Measurements from ENCODE around the gene RANBP3. TPM values are rescaled to one million over a fixed set of nuclear protein-coding genes. Genes with fewer than 3 reads are reported as not detected.
"Not testable (repeated sequence)": the region's sequence is repeated elsewhere in the genome, so short reads cannot be mapped to it uniquely, and the experiment has no call there.

RANBP3 gene
- polyA plus RNA-seq, 3 donors = 61.7 to 66.0 (median 65.9) TPM

DNA sequence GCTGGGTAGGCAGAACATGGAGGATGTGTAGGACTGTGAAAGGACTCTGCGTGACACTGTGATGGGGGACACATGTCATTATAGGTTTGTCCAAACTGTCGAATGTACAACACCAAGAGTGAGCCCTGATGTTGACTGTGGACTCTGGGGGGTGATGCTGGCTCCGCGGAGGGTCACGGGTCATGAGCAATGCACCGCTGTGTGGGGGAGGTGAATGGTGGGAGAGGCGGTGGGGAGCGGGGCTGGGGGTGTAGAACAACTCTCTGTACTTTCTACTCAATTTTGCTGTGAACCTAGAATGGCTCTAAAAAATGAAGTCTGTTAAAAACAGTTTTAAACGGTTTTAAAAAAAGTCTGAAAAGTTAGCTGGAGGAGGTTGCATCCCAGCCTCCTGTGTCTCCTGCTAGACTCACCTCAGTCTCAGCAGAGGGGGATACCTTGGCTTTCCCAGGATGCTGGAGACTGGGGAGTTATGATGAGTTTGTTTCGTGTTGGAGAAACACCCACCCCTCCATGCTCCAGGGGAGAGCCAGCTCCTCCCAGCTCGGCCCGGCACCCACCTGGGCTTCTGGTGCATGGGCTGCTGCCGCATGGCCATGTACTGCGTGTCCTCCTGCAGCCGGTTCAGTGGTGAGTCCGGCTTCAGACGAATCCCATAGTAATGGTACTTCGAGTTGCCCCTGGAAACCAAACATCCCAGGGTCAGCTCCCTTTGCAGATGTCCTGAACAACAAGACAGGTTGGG lies 34.7 kb upstream of the RANBP3 start:
- DNase-seq (ENCODE audit: extremely low read depth in 1 of 11, low read depth in 9 of 11, low spot score in 4 of 11) = no peak

DNA sequence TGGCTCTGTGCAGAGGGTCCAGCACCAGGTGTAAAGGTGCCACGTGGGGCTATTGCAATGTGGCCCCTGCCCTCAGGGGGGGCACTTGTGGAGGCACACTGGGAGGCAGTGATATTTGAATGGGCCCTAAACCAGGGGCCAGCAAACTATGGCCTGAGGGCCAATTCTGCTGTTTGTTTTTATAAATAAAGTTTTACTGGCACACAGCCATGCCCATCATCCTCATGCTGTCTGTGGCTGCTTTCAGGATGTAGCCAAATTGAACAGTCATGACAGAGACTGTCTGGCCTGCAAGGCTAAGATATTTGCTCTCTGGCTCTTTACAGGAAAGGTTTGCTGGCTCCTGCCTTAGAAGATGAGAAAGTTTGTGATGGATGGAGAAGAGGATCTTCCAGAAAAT lies 33.9 kb upstream of the RANBP3 start:
- no peak for DNase-seq (ENCODE audit: extremely low read depth in 1 of 11, low read depth in 9 of 11, low spot score in 4 of 11)

DNA sequence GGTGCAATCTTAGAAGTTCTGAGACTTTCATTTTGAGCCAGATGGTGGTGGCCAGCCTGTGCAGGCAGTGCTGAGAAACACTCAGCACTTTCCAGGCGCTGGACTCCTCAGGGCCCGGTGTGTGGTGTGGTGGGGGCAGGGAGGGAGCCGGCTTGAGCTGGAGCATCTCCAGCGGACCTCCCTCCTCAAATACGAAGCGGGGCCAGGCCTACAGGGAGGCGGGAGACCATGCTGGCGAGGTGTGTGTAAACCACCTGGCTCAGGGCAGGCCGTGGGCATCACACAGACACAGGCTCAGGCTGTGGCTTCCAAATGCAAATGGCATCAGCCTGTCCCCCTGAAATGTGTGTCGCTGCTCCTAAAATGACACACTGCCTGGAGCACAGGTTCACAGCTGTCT lies 33.3 kb upstream of the RANBP3 start:
- DNase-seq (ENCODE audit: extremely low read depth in 1 of 11, low read depth in 9 of 11, low spot score in 4 of 11) = no peak

DNA sequence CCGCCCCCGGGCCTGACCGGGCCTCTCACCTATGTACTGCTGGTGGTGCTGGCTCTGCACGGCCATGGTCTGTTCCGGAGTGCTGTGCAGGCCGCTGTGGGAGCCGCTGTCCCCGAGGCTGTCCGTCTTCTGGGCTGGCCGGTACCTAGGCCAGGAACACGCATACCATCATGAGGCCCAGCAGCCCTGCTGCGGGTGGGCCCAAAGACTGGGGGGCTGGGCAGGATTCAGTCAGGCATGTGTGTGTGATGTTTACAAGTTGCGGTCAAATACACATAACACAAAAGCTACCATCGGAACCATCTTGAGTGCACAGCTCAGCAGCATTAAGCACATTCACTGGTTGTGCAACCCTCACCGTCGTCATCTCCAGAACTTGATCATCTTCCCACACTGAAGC lies 32.2 kb upstream of the RANBP3 start:
- no peak for DNase-seq (ENCODE audit: extremely low read depth in 1 of 11, low read depth in 9 of 11, low spot score in 4 of 11)

- no peak for DNase-seq (ENCODE audit: extremely low read depth in 1 of 11, low read depth in 9 of 11, low spot score in 4 of 11)
Observed at GRCh38 chr19:6007866-6008265, 29.9 kb upstream of the RANBP3 start.

DNA sequence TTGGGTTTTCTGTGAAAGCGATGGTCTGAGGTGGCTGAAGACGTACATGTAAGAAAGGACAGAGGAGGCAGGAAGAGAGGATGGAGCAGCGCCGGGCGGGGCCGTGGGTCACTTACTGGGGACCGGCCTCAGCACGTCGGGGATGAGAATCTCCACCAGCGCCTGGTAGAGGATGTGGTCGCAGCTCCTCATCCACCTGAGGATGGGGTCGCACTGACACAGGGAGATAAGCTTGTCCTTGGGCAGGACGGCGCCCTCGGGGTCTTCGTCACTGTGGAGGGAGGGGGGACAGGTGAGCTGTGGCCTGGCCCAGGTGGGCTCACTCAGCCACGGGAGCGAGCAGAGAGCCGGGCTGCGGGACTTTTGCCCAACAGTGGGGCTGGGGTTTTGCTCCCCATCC lies 29.0 kb upstream of the RANBP3 start:
- DNase-seq (ENCODE audit: extremely low read depth in 1 of 11, low read depth in 9 of 11, low spot score in 4 of 11) = no peak

DNA sequence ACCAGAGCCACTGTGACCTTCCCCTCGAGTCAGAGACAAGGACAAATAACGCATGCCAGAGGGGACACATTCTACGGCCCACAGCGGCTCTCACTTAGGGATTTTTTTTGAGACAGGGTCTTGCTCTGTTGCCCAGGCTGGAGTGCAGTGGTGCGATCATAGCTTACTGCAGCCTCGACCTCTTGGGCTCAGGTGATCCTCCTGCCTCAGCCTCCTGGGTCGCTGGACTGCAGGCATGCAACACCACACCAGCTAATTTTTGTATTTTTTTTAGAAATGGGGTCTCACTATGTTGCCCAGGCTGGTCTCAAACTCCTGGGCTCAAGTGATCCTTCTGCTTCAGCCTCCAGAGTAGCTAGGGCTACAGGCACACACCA lies 28.1 kb upstream of the RANBP3 start:
- DNase-seq (ENCODE audit: extremely low read depth in 1 of 11, low read depth in 9 of 11, low spot score in 4 of 11) = not testable (repeated sequence)

DNA sequence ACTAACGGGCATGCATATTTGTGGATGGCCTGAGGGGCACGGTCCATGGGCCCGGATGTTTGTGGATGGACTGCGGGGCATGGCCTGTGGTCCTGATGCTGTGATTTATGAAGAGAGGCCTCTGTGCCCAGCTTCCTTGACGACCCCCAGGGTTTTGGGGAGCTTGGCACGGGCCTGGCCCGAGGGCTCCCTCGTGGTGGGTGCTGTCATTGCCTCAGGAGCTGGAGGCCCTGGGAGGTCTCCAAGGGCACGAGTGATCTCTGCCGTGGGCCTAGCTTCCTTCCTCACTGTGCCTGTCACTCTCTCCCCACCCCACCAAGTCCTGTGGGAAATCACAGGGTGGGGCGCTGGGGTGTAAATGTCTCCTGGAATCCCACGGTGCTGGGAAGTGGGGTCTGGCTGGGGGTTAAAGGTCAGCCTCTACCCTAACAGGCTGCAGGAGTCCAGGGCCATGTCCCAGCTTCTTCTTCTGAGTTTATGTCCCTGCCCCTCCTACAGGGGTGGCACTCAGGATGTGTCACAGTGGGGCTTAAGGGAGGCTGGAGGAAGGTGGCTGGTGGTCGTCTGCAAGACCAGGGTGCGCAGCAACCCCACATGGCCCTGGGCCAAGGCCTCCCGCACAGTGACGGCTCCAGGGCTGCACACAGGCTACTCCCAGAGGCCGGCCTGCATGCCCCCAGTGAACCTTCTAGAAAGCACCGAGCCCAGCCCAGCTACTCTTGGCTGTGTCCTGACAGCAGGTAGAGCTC lies 27.6 kb upstream of the RANBP3 start:
- no peak for DNase-seq (ENCODE audit: extremely low read depth in 1 of 11, low read depth in 9 of 11, low spot score in 4 of 11)

- DNase-seq (ENCODE audit: extremely low read depth in 1 of 11, low read depth in 9 of 11, low spot score in 4 of 11) = no peak
Observed at GRCh38 chr19:6003976-6004375, 26.0 kb upstream of the RANBP3 start.

DNA sequence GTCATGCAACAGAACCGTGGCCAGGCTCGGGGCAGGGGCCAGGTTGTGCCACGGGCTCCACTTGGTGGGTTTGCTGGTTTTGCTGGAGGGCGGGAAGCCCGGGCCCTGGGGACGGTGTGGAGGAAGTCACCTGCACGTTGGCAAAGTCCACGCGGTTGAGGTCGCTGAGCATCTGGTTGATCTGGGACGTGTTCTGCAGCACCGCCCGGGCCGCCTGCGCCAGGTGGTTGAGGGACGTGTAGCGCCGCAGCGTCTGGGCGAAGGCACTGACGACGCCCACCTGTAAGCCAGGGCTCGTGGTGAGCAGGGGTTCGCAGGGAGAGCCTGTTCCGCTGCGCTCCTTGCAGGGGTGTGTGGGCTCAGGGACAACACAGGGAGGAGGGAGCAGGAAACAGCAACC lies 24.7 kb upstream of the RANBP3 start:
- DNase-seq (ENCODE audit: extremely low read depth in 1 of 11, low read depth in 9 of 11, low spot score in 4 of 11) = no peak

- DNase-seq (ENCODE audit: extremely low read depth in 1 of 11, low read depth in 9 of 11, low spot score in 4 of 11) = no peak
Observed at GRCh38 chr19:6000228-6000847, 22.4 kb upstream of the RANBP3 start.

DNA sequence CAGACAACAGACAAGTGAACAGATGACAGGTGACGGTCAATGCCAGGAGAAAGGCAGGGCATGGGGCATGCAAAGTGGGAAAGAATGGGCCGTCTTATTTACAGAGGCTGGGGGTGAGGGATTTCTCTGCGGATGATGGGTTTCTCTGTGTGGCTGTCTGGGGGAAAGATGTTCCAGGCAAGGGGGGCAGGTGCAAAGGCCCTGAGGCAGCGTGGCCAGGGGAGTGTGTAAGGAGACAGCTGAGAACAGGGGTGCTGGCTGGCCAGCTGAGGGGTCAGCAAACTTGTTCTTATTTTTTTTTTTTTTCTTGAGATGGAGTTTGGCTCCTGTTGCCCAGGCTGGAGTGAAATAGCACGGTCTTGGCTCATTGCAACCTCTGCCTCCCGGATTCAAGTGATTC lies 21.8 kb upstream of the RANBP3 start:
- DNase-seq (ENCODE audit: extremely low read depth in 1 of 11, low read depth in 9 of 11, low spot score in 4 of 11) = no peak

DNA sequence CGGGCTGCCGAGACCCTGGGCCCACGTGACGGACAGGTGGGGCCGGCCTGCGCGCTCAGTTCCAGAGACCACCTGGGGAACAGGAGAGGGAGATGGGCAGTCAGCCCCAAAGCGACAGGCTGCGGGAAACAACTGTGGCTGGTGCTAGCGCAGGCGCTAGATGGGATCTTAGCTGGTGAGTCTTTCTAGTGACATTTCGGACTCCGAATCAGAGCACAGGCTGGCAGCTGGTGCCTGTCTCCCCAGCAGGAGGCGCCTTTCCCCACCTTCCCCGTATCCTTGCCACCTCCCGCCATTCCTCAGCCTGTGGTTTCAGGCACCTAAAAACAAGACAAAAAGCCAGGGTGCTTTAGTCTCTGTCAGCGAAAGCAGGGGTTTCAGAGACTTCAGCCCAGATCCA lies 19.4 kb upstream of the RANBP3 start:
- DNase-seq (ENCODE audit: extremely low read depth in 1 of 11, low read depth in 9 of 11, low spot score in 4 of 11) = no peak

DNA sequence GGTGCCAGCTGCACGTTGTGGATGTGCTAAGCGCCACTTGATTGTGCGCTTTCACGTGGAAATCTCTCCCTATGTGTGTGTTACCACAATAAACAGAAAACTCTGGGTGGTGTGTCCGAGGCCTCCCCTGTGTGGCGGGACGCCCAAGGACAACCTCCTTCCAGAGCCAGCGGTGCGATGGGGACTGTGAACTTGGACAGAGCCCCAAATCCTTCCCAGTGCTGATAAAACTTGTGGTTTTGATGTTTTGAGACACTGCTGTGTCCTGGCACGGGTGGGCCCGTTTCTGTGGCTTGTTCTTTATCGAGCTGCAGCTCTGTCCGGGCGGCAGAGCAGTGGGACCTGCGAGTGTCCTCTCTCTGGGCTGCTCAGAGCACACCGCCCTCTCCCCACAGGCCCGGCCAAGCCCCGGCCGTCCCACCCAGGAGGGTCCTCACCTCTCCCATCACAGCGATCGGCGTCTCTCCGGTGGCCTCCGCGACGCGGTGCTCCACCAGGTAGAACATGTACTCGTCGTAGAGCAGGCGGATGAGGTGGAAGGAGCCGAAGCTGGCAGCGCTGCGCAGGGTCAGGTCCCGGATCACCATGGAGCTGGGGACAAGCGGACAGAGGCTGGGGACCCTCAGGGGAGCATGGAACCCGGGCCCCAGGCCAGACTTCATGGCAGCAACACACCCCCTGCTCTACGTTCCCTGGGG lies 18.8 kb upstream of the RANBP3 start:
- no peak for DNase-seq (ENCODE audit: extremely low read depth in 1 of 11, low read depth in 9 of 11, low spot score in 4 of 11)

DNA sequence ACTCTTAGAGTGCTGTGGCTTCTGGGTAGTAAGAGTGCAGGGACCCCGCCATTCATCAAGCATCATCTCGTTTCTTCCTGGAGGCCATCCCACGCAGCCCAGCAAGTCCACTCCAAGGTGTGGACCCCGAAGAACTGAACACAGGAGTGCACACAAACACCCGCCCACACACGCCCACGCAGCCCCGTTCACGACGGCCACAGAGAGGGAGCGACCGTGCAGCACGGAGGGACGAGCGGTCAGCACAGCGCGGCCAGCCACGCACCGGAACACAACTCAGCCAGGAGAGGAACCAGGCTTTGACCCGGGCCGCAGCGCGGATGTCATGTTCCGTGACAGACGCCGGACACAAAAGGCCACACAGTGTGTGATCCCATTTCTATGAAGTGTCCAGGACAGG lies 18.2 kb upstream of the RANBP3 start:
- no peak for DNase-seq (ENCODE audit: extremely low read depth in 1 of 11, low read depth in 9 of 11, low spot score in 4 of 11)

DNA sequence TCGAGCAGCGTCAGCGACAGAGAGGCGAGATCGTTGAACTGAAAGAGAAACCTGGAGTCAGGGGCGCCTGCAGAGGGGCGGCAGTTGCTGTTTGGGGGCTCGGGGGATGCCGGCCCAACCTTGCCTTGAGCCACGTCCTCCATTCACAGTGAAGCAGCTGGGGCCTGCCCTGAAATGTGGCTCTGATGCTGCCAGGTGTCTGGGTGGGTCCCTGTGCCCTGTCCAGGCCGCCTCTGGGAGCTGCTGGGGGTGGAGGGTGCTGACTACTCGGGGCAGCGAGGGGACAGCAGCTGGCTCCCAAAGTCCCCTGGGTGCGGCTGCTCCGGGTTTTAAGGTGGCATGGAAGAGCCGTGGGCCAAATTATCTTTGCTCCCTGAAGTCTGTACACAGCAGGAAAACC lies 17.7 kb upstream of the RANBP3 start:
- no peak for DNase-seq (ENCODE audit: extremely low read depth in 1 of 11, low read depth in 9 of 11, low spot score in 4 of 11)

- no peak for DNase-seq (ENCODE audit: extremely low read depth in 1 of 11, low read depth in 9 of 11, low spot score in 4 of 11)
Observed at GRCh38 chr19:5994405-5995165, 16.6 kb upstream of the RANBP3 start.

DNA sequence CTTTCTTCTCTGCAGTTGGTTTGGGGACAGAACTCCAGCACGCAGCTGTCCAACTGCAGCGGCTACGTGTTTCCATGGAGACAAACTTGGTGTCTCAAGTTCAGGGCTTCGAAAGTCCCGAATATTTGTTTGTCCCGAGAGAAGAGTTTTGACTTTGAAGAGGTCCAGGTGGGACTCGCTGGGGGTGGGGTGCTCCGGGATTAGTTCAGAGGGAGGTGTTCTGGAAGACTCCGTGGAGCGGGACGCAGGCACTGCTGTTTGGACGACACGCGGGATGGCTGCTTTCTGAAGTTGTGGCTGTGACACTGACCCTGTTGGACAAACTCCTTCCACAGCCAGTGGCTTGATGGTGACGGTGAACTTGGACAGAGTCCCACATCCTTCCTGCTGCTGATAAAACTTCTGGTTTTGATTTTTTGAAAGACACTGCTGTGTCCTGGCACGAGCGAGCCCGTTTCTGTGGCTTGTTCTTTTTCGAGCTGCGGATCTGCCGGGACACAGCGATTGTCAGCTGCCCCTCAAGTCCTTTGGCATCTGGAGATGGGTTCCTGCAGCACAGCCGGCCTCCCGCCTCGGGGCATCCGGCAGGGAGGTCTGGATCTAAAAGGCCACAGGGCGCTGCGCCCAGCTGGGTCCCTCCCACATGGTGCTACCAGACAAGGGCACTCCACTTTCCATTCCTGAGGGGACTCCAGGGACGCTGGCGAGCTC lies 15.9 kb upstream of the RANBP3 start:
- DNase-seq (ENCODE audit: extremely low read depth in 1 of 11, low read depth in 9 of 11, low spot score in 4 of 11) = peak in 9 of 11 donors; percentile 40 to 84 (median 68)

DNA sequence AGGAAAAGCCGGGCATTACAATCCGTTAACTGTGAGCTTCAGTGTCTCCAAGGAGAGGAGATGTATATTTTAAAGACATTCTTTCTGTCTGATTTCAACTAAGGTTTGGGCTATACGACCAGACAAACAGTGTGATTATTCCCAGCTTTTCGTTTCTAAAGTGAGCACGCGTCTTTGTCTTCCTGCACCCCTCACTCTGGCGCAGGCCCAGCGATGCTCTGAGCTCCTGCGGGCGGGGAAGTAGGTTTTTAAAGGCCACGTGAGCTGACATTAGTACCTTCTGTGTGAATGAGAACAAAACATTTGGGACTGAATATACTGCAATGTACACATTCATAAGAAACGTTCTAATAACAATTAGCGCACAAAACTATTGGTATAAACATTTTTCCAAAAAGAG lies 15.3 kb upstream of the RANBP3 start:
- DNase-seq (ENCODE audit: extremely low read depth in 1 of 11, low read depth in 9 of 11, low spot score in 4 of 11) = no peak
